PFSK-1 (cell line): ENCODE results near the gene ARSH.

Experiments
- FOXP2 ChIP-seq: optimal IDR thresholded peaks from 2 replicates; pipeline ENCODE3; 2011; ENCODE audit warnings: borderline replicate concordance, control low read depth, inconsistent platforms; ENCODE audit not compliant: insufficient read depth; ENCODE audit errors: extremely low read length, extremely low read depth
- POLR2AphosphoS5 ChIP-seq: IDR thresholded peaks from 2 replicates; pipeline ENCODE4 v1.6.1; 2012; ENCODE audit warnings: low read depth, mild to moderate bottlenecking, control low read depth, low read length, moderate library complexity
- REST ChIP-seq, 2 experiments: IDR thresholded peaks; 2 replicates each; pipeline versions ENCODE4 v1.6.1 to v1.8.0; 2011 to 2012; ENCODE audit warnings: low read depth in 2 of 2, low read length in 2 of 2, control low read depth in 1 of 2, inconsistent platforms in 1 of 2, mild to moderate bottlenecking in 1 of 2, moderate library complexity in 1 of 2; ENCODE audit not compliant: insufficient read depth in 1 of 2
- SIN3A ChIP-seq: IDR thresholded peaks from 2 replicates; pipeline ENCODE4 v1.6.1; 2012; ENCODE audit warnings: mild to moderate bottlenecking, low read length, moderate library complexity, borderline replicate concordance; ENCODE audit not compliant: insufficient read depth
- TAF1 ChIP-seq: IDR thresholded peaks from 2 replicates; pipeline ENCODE4 v1.6.1; 2012; ENCODE audit warnings: low read length, control low read depth, borderline replicate concordance; ENCODE audit not compliant: insufficient read depth

The ARSH gene

DNA sequence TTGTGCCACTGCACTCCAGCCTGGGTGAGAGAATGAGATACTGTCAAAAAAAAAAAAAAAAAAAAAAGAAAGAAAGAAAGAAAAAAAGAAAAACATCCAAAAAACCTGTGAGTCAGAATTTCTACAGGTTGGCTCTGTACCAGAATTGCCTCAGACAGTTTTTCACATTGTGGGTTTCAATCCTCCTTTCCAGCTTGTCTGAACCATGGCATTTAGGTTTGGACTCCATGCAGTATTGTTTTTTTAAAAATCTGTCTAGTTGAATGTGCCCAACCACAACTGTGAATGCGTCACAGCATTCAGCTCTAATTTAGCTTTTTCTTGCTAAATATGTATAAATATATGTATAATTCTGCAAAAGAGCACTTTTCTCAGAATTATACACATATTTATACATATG is 31.4 kb upstream of the ARSH start:
- TF ChIP-seq SIN3A (no peak), POLR2AphosphoS5 (no peak), REST (IDR thresholded peaks at IDR 0.05; ENCODE audit: insufficient read depth in 1 of 2, low read depth in 2 of 2, low read length in 2 of 2) (no peak), FOXP2 (no peak), TAF1 (no peak)

DNA sequence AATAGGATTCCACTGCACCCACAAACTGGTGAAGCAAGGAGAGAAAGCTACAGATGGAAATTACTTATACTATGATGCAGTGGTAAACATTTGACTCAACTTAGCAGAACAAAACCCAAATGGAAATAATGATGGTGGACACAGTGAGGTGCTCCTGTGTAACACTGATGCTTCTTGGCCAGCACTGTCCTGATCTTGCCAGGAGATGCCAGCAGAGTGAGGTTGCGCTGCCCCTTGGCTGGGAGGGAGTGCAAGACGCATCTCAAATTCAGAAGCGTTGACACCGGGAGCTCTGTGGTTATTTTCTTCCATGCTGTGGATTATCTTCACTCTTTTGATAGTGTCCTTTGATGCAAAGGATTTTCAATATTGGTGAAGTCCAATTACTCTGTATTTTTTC is 22.0 kb upstream of the ARSH start:
- TF ChIP-seq REST (IDR thresholded peaks at IDR 0.05; ENCODE audit: insufficient read depth in 1 of 2, low read depth in 2 of 2, low read length in 2 of 2) (no peak), SIN3A (no peak), POLR2AphosphoS5 (no peak), FOXP2 (no peak), TAF1 (no peak)

- no peak for TF ChIP-seq FOXP2
- no peak for TF ChIP-seq TAF1
- TF ChIP-seq POLR2AphosphoS5: no peak
- TF ChIP-seq SIN3A: no peak
- no peak for TF ChIP-seq REST (IDR thresholded peaks at IDR 0.05; ENCODE audit: insufficient read depth in 1 of 2, low read depth in 2 of 2, low read length in 2 of 2)
These were observed 16.8 kb upstream of the ARSH start for GRCh38 chrX:2989565-2989964.

DNA sequence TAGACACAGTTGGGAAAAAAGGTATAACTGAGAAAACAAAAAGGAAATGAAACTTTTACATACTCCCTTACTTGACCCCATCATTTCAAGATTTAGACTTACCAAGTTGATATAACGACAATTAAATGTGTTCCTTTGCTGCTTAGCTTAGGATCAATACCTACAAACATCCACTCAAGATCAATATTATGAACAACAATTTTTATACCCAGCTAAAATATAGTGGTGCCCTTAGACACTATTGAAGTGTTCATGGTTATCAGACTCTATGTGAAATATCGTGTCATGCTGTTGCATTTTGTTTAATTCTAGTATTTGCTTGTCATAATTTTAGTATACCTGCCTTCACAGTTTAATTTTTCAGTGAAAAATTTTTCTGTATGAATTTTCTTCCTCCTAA is 4.2 kb downstream of the ARSH start:
- TF ChIP-seq REST (IDR thresholded peaks at IDR 0.05; ENCODE audit: insufficient read depth in 1 of 2, low read depth in 2 of 2, low read length in 2 of 2) (no peak), FOXP2 (no peak), SIN3A (no peak), TAF1 (no peak), POLR2AphosphoS5 (no peak)

DNA sequence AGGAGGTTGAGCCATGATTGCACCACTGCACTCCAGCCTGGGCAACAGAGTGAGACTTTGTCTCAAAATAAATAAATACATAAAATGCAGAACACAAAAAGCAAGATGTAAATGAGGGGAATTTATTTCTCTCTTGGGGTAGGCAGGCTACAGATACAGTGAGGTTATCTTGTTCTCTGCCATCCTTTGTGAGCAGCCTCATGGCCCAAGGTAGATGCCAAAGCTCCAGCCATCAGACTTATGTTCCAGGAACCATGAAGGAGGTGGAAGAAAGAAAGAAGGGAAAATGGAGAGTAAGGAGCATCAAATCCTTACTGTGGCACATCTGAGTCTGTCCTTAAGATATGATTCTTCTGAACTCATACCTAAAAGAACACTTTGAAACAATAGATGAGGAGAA is 11.1 kb downstream of the ARSH start:
- TF ChIP-seq FOXP2 (no peak), SIN3A (no peak), TAF1 (no peak), POLR2AphosphoS5 (no peak), REST (IDR thresholded peaks at IDR 0.05; ENCODE audit: insufficient read depth in 1 of 2, low read depth in 2 of 2, low read length in 2 of 2) (no peak)
